GM18861 (cell line): ENCODE data around the gene MRPL52.
"Not testable (repeated sequence)": the region's sequence is repeated elsewhere in the genome, so short reads cannot be mapped to it uniquely, and the experiment has no call there.

Experiments
- ATAC-seq: cut with Tn5 transposase; IDR thresholded peaks from one replicate; pipeline ENCODE4 v1.9.1; 2021; ENCODE audit not compliant: unreplicated experiment

Gene MRPL52

DNA sequence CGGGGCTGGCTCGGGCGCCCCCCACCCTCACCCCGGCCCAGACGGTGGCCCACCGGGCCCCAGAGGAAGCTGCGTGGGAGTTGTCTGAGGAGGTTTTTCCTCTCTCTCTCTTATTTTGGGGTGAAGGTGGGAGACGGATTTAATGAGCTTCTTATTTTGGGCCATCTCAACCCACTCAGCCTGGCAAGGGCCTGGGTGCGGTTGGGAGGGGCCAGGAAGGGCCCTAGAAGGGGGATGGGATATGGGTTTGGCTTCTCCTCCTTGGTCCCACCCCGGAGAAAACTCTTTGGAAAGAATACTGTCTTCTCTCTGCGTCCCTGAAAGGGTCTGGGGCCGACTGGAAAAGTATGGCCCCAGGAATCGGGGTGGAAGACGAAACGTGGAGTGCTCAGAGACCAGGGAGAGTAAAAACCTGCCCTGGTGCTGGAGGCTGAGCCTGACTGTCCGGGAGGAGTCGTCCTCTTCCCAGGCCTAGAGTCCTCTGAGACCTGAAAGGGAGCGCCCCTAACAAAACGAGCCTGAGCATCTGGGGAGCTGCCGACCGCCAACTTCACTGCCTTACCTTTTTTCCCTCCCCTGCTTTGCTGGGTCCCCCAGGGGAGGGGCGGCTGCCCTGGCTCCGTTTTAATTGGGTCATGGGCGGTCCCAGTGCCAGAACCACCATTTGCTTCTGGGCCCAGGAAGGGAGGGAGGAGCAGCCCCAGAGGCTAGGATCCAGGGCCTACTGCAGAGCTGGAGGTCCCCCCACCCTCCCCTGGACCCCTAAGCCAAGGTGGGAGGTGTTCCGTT lies 8.3 kb downstream of the MRPL52 start:
- ATAC-seq: no peak

DNA sequence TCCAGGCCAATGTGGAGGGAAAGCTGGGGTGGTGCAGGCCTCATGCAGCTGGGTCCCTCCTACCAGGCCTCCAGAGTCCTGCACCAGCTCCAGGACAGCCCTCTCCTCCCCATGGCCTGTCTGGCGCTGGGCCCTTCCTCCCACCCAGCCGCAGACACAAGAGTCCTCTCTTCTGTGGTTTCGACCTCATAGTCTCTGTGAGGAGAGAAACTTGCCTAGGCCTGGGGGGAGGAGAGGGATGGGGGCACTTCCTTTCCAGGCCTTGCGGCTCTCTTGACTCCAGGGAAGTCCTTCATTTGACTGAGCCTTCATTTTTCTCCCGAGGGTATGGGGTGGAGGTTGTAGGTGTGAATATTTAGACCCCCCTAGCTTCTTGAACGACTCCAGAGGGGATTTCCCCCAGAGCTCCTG lies 8.9 kb downstream of the MRPL52 start:
- no peak for ATAC-seq

DNA sequence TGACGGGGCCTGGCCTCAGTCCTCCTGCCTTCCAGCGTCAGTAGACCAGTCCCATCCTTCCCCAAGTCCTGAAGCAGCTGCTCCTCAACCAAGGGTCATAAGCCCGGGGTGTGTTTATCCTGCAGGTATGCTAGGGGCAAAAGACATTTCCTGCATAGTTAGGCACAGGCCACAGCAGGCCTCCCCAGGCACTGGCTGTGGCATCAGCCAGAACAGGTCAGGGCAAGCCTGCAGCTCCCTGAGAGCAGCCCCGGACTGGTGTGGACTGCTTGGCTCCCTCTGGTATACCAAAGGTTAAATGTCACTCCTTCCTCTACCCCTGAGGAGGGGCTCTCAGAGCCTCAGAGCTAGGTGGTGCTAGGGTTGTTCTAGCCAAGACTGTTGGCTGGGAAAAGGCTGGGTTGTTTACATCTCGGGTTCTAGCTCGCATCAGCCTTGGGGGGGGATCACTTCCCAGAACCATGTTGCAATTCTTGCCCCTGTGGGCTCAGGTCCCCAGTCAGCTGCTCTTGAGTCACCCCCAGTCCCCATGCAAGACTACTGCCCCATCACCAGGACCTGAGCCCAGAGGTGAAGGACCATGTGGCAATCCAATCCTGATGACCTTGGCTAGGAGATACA lies 9.6 kb downstream of the MRPL52 start:
- no peak for ATAC-seq

- no peak for ATAC-seq
Observed at GRCh38 chr14:22841311-22841710, 11.6 kb downstream of the MRPL52 start.

GRCh38 chr14:22841769-22842168 lies 12.1 kb downstream of the MRPL52 start:
- no peak for ATAC-seq

- no peak for ATAC-seq
Observed at GRCh38 chr14:22842211-22843122, 12.8 kb downstream of the MRPL52 start.

DNA sequence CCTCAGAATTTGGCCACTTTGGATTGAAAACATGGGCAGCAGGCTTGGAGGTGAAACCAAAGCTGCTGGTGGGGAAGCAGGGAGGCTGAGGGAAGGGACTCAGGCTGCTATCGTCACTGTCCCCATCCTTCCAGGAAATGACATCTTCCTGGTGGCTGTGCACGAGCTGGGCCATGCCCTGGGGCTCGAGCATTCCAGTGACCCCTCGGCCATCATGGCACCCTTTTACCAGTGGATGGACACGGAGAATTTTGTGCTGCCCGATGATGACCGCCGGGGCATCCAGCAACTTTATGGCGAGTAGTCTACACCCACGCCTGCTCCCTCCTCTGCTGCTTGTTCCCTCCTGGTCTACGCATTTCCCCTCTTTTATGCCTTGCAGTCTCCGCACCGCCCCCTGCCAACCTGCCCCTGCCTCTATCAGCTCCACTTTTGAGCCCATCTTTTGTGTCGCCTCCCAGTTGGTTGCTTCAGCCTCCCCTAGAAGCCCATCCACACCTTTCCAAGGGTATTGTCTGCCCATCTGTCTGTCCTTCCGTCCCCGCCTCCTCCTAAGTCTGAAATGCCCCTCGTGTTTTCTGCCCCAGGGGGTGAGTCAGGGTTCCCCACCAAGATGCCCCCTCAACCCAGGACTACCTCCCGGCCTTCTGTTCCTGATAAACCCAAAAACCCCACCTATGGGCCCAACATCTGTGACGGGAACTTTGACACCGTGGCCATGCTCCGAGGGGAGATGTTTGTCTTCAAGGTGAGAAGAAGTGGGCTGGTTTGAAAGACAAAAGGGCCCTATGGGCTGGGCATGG lies 13.6 kb downstream of the MRPL52 start:
- no peak for ATAC-seq

DNA sequence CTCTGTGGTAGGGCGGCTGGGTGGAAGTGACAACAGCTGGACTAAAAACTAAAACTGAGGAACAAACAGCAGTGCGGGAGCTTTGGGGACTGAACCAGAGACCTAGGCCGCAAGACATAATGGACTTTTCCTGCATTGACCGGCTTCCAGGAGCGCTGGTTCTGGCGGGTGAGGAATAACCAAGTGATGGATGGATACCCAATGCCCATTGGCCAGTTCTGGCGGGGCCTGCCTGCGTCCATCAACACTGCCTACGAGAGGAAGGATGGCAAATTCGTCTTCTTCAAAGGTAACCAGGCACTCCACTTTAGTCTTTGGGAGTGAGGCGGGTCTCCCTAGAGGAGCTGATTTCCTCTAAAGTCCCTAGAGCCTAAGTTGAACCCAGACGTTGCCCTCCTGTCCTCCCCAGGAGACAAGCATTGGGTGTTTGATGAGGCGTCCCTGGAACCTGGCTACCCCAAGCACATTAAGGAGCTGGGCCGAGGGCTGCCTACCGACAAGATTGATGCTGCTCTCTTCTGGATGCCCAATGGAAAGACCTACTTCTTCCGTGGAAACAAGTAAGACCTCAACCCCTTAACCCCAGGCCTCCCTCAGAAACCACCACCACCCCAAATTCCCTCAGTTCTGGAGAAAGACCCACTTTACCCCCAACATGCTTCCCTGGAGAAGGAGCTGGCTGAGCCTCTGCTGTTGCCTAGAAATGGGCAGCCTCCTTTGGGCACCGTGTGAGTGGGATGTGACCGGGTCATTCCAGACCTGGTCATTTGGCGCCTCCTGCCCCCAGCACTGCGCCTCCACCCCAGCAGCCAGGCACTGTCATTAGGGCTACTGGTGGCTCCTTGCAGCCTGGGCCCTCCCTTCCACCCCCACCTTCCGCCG lies 14.8 kb downstream of the MRPL52 start:
- ATAC-seq: no peak

- no peak for ATAC-seq
Observed at GRCh38 chr14:22845103-22845394, 15.4 kb downstream of the MRPL52 start.

DNA sequence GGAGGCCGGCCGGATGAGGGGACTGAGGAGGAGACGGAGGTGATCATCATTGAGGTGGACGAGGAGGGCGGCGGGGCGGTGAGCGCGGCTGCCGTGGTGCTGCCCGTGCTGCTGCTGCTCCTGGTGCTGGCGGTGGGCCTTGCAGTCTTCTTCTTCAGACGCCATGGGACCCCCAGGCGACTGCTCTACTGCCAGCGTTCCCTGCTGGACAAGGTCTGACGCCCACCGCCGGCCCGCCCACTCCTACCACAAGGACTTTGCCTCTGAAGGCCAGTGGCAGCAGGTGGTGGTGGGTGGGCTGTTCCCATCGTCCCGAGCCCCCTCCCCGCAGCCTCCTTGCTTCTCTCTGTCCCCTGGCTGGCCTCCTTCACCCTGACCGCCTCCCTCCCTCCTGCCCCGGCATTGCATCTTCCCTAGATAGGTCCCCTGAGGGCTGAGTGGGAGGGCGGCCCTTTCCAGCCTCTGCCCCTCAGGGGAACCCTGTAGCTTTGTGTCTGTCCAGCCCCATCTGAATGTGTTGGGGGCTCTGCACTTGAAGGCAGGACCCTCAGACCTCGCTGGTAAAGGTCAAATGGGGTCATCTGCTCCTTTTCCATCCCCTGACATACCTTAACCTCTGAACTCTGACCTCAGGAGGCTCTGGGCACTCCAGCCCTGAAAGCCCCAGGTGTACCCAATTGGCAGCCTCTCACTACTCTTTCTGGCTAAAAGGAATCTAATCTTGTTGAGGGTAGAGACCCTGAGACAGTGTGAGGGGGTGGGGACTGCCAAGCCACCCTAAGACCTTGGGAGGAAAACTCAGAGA lies 16.3 kb downstream of the MRPL52 start:
- no peak for ATAC-seq

DNA sequence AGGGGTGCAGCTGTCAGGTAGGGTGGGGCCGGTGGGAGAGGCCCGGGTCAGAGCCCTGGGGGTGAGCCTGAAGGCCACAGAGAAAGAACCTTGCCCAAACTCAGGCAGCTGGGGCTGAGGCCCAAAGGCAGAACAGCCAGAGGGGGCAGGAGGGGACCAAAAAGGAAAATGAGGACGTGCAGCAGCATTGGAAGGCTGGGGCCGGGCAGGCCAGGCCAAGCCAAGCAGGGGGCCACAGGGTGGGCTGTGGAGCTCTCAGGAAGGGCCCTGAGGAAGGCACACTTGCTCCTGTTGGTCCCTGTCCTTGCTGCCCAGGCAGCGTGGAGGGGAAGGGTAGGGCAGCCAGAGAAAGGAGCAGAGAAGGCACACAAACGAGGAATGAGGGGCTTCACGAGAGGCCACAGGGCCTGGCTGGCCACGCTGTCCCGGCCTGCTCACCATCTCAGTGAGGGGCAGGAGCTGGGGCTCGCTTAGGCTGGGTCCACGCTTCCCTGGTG lies 17.2 kb downstream of the MRPL52 start:
- ATAC-seq: no peak

DNA sequence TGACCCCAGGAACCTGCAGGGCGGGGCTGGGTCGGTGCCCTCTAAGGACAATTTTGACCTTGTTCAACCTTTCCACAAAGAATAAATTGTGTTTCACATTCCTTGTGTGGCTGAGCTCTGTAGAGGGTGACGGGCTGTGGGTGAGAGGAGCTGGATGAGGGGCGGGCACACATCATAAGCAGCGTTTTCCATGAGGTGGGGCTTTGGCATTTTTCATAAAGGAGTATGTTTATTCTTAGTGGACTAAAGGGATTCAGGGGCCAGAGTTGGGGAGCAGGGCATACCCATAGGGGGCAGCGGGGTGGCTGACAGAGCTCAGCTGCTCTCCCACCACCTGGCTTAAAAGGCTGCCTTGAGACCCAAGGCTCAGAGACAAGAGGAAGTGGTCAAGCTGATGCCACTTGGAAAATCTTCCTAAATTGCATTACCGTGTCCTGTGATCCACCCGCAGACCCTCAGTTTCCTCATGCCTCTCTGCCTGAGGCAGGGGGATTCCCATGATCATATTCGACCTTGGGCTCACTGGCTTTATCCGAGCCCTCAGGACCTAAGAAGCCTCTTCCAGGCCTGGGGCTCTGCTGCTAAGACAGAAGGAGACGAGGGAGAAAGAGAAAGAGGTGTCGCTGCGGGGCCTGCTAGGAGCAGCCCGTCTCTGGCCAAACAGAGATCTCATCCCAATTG lies 18.1 kb downstream of the MRPL52 start:
- no peak for ATAC-seq

DNA sequence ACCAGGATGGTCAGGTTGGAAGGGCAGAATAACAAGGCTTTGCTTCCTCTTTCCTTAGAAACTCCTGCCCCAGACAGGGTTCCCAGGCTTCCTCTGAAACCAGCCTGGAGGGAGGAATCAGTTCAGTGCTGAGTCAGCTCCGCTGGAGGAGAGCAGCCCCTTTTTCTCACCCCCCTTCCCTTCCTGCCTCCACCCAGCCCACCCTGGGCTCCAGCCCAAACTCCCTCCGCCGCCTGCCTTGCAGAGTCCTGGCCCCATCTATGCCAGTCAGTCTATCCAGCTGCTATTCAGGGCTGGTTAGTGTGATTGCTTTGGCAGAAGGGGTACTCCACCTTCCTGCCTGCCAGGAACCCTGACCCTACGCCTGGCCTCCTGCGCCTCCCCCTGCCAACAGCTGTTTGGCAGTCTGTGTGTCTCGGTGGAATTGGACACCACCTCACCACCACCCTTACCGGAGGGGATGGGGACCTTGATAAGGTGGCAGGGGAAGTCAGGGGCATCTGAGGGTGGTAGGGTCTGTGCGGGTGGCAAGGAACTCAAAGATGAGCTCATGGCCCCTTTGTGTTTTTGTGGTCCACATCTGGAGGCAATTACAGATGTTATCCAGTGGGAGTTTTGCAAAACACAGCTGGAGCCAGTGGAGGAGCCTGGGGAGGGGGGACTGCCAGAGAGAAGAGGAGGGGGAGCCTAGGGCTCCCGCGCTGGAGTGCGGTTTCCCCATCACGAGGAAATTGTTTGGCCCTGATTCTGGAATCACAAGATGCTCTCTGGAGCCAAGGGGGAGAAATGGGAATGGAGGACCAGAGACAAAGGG lies 18.9 kb downstream of the MRPL52 start:
- ATAC-seq: no peak

GRCh38 chr14:22849212-22849819 lies 19.6 kb downstream of the MRPL52 start:
- no peak for ATAC-seq

DNA sequence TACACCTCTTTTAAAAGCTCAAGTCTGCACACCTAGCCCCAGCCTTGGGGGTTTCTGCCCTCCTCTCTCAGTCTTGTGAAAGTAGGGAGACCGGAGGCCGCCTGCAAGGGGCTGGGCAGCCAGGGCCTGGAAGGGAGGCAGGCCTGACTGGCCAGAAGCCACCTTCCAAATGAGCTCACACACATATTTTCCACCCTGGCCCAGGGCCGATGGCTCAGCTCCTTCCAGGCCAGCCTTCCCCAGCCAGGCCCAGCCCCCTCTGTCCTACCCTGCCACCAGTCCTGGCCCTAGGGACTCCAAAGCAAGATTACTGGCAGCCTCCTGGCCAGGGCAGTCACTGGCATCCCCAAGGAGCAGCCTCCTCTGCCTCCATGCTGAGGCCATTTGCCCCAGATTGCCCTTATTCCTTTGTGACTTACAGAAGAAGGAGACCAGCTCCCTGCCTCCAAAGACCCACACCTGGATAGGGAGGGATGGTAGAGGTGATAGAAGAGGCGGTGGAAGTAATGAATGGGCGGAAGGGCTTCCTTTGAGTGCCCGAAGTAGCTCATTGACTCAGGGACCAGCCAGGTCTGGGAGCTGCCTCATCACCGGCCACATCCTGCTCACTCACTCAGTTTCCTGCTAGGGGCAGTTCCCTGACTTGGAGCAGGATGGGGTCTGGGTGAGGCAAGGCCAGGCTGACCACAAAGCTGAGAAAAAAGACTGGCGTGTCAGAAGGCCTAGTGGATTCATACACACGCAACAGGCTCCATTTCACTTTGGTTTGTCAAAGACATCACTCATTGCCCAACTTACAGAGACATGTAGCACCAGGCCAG lies 21.5 kb downstream of the MRPL52 start:
- no peak for ATAC-seq

DNA sequence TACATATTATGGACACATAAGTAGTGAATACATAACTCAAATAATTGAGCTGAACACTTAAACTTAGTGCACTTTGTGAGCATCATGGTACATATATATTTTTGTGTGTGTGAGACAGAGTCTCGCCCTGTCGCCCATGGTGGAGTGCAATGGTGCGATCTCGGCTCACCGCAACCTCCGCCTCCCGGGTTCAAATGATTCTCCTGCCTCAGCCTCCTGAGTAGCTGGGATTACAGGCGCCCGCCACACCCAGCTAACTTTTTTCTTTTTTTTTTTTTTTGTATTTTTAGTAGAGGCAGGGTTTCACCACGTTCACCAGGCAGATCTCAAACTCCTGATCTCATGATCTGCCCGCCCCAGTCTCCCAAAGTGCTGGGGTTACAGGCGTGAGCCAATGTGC lies 22.5 kb downstream of the MRPL52 start:
- not testable (repeated sequence) for ATAC-seq

DNA sequence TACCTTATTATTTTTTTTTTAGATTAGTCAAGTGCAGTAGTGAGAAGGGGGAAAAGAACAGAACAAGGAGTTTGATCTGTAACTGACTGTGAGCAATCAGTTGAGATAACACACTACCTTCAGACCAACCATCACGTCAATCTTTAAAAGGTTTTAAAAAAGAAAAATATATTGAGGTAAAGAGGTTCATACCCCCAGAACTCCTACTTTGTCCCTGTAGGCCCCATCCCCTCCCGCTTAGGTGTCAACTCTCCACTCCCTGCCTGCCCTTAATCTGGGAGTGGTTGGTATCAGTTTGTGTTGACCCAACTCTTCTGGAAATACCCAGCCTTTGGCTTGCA lies 22.9 kb downstream of the MRPL52 start:
- no peak for ATAC-seq
